Activated CD4-positive, alpha-beta T cell treated with anti-CD3 and anti-CD28 coated beads for 48 hours (primary cell): ENCODE results near the gene CYBA.
"Not testable (repeated sequence)": the region's sequence is repeated elsewhere in the genome, so short reads cannot be mapped to it uniquely, and the experiment has no call there.

ENCODE experiments used
- DNase-seq: peaks from one replicate; pipeline ENCODE4 v3.0.0-alpha.2; 2020

The CYBA gene

GRCh38 chr16:88686062-88686438 is 35.2 kb upstream of the CYBA start:
- peak; percentile 52 for DNase-seq

GRCh38 chr16:88685156-88686061 is 34.6 kb upstream of the CYBA start:
- peak; percentile 84 for DNase-seq

GRCh38 chr16:88684569-88685155 is 33.8 kb upstream of the CYBA start:
- no peak for DNase-seq

- DNase-seq: peak; percentile 87
These were observed 31.0 kb upstream of the CYBA start for GRCh38 chr16:88681709-88682451.

- peak; percentile 72 for DNase-seq
These were observed 30.3 kb upstream of the CYBA start for GRCh38 chr16:88681084-88681680.

- DNase-seq: no peak
These were observed 29.8 kb upstream of the CYBA start for GRCh38 chr16:88680554-88681083.

- no peak for DNase-seq
These were observed 27.5 kb upstream of the CYBA start for GRCh38 chr16:88678224-88678979.

- no peak for DNase-seq
These were observed 26.9 kb upstream of the CYBA start for GRCh38 chr16:88677721-88678120.

GRCh38 chr16:88676502-88677242 is 25.8 kb upstream of the CYBA start:
- no peak for DNase-seq

- DNase-seq: no peak
These were observed 23.0 kb upstream of the CYBA start for GRCh38 chr16:88673716-88674379.

GRCh38 chr16:88672776-88673175 is 21.9 kb upstream of the CYBA start:
- DNase-seq: no peak

- DNase-seq: no peak
These were observed 21.0 kb upstream of the CYBA start for GRCh38 chr16:88671806-88672205.

GRCh38 chr16:88669980-88670379 is 19.1 kb upstream of the CYBA start:
- no peak for DNase-seq

- not testable (repeated sequence) for DNase-seq
These were observed 18.6 kb upstream of the CYBA start for GRCh38 chr16:88669493-88669892.

- DNase-seq: no peak
These were observed 16.6 kb upstream of the CYBA start for GRCh38 chr16:88667461-88667860.

GRCh38 chr16:88665570-88665969 is 14.7 kb upstream of the CYBA start:
- no peak for DNase-seq

- no peak for DNase-seq
These were observed 14.3 kb upstream of the CYBA start for GRCh38 chr16:88665148-88665547.

- DNase-seq: peak; percentile 97
These were observed 12.2 kb upstream of the CYBA start, which contains the start of gene MVD for GRCh38 chr16:88662843-88663606. TSS of gene MVD (minus strand) at chr16:88663091. CDS start at chr16:88663080, 11 bp downstream.

- peak; percentile 30 for DNase-seq
These were observed 11.5 kb upstream of the CYBA start for GRCh38 chr16:88662222-88662842.
